ENCODE data around the gene RFTN2. TPM values are rescaled to one million over a fixed set of nuclear protein-coding genes. Genes with fewer than 3 reads are reported as not detected.
"Not testable (repeated sequence)": the region's sequence is repeated elsewhere in the genome, so short reads cannot be mapped to it uniquely, and the experiment has no call there.

Gene RFTN2
- total RNA-seq, 2 donors from 2014 or later: not detected

DNA sequence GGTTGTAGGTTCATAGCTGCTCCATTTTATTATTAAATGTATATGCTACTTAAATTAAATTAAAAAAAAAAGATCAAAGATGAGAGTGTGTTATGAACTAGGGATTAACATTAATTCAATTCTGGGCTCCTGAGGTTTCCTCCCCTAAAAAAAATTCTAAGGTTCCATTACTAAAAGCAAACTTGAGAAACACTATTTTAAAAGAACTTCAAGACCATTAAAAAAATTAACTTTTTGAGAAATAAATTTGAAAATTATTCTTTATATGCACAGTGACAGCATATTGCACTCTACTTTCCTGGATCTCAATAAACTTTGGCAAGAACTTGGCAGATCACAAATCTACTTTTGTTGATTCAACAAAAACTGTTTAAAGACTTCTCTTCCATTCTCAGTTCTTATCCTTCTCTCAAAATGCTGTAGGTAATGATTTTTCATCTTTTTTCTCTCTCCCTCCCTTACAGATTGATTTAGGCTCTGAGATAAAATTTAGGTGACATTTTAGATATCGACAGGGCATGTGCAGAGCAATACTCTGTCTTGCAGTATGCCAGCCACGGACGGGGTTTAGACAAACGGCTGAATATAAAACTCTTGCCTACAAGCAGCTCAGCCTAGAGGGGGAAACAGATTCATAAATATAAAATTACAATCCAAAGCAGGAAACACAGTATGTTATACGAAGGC is 29.2 kb upstream of the RFTN2 start:
- DNase-seq: no peak
- Mint-ChIP-seq H3K36me3 (ENCODE audit: insufficient read depth in 2 of 2) (peaks cover 7 to 8% of the 10 kb centered on the region in 2 donors), H3K27ac (peak overlapping the region; percentile 88), H3K9me3 (peaks cover 0 to 1% of the 10 kb centered on the region in 2 donors), H3K27me3 (ENCODE audit: low read depth) (peaks cover 6% of the 10 kb centered on the region), H3K4me1 (ENCODE audit: low read depth) (peaks cover 65% of the 10 kb centered on the region), H3K4me3 (peak overlapping the region; percentile 86 to 96)
- ATAC-seq (replicated peaks in 1 of 2): peak; percentile 30 to 32

DNA sequence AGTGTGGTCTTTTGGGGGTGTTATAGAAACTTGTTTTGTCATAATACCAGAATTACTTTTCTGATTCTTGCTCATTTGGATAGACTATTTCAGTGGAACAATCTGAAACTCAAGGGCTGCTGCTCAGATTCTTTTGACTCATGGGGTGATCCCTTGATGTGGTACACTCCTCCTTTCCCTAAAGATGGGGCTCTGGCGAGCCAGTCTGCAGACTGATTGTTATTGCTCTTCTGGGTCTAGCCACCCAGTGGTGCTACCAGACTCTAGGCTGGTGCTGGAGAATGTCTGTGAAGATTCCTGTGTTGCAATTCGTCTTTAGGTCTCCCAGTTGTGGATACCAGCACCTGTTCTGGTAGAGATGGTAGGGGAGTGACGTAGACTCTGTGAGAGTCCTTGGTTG is 25.6 kb upstream of the RFTN2 start:
- ATAC-seq (replicated peaks in 1 of 2) (peak; percentile 34 to 48), DNase-seq (peak; percentile 31 to 55)
- Mint-ChIP-seq H3K4me3 (peak overlapping the region; percentile 17 to 71), H3K4me1 (ENCODE audit: low read depth) (peaks cover 33% of the 10 kb centered on the region), H3K27me3 (ENCODE audit: low read depth) (peaks cover 6% of the 10 kb centered on the region), H3K27ac (peak overlapping the region; percentile 75), H3K36me3 (ENCODE audit: insufficient read depth in 2 of 2) (peaks cover 3 to 4% of the 10 kb centered on the region in 2 donors), H3K9me3 (peaks cover 0 to 1% of the 10 kb centered on the region in 2 donors)

DNA sequence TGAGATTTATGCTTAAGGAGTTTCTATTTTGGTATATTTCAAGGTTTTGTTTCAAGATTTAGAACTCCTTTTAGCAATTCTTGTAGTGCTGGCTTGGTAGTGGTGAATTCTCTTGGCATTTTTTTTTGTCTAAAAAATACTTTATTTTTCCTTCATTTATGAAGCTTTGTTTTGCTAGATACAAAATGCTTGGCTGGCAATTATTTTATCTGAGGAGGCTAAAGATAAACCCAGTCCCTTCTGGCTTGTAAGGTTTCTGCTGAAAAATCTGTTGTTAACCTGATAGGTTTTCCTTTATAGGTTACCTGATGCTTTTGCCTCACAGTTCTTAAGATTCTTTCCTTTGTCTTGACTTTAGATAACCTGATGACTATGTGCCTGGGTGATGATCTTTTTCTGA is 24.3 kb upstream of the RFTN2 start:
- peaks cover 30% of the 10 kb centered on the region for H3K4me1 Mint-ChIP-seq (ENCODE audit: low read depth)
- H3K27me3 Mint-ChIP-seq (ENCODE audit: low read depth); H3K36me3 Mint-ChIP-seq (ENCODE audit: insufficient read depth in 2 of 2); H3K4me3 Mint-ChIP-seq; H3K27ac Mint-ChIP-seq; H3K9me3 Mint-ChIP-seq; DNase-seq; ATAC-seq (replicated peaks in 1 of 2): not testable (repeated sequence)

DNA sequence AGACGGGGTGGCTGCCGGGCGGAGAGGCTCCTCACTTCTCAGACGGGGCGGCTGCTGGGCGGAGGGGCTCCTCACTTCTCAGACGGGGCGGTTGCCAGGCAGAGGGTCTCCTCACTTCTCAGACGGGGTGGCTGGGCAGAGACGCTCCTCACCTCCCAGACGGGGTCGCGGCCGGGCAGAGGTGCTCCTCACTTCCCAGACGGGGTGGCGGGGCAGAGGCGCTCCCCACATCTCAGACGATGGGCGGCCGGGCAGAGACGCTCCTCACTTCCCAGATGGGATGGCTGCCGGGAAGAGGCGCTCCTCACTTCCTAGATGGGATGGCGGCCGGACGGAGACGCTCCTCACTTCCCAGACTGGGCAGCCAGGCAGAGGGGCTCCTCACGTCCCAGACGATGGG is 21.2 kb upstream of the RFTN2 start:
- not testable (repeated sequence) for H3K27ac Mint-ChIP-seq; H3K4me3 Mint-ChIP-seq; H3K27me3 Mint-ChIP-seq (ENCODE audit: low read depth); ATAC-seq (replicated peaks in 1 of 2); H3K9me3 Mint-ChIP-seq; H3K36me3 Mint-ChIP-seq (ENCODE audit: insufficient read depth in 2 of 2); DNase-seq
- peaks cover 18% of the 10 kb centered on the region for H3K4me1 Mint-ChIP-seq (ENCODE audit: low read depth)

DNA sequence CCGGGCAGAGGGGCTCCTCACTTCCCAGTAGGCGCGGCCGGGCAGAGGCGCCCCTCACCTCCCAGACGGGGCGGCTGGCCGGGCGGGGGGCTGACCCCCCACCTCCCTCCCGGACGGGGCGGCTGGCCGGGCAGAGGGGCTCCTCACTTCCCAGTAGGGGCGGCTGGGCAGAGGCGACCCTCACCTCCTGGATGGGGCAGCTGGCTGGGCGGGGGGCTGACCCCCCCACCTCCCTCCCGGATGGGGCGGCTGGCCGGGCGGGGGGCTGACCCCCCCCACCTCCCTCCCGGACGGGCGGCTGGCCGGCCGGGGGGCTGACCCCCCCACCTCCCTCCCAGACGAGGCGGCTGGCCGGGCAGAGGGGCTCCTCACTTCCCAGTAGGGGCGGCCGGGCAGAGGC is 20.6 kb upstream of the RFTN2 start:
- H3K27me3 Mint-ChIP-seq (ENCODE audit: low read depth); ATAC-seq (replicated peaks in 1 of 2); H3K27ac Mint-ChIP-seq: not testable (repeated sequence)

DNA sequence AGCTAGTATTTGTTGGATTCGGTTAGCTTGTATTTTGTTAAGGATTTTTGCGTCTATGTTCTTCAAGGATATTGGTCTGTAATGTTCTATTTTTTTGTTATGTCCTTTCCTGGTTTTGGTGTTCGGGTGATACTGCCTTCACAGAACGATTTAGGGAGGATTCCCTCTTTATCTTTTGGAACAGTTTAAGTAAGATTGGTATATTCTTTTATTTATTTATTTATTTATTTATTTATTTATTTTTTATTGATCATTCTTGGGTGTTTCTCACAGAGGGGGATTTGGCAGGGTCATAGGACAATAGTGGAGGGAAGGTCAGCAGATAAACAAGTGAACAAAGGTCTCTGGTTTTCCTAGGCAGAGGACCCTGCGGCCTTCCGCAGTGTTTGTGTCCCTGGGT is 19.8 kb upstream of the RFTN2 start:
- DNase-seq; H3K27me3 Mint-ChIP-seq (ENCODE audit: low read depth); H3K4me3 Mint-ChIP-seq; H3K27ac Mint-ChIP-seq; H3K9me3 Mint-ChIP-seq; H3K36me3 Mint-ChIP-seq (ENCODE audit: insufficient read depth in 2 of 2); ATAC-seq (replicated peaks in 1 of 2); H3K4me1 Mint-ChIP-seq (ENCODE audit: low read depth): not testable (repeated sequence)

More for the DNA sequence above, 20.6 kb upstream of the RFTN2 start:
- H3K4me3 Mint-ChIP-seq; H3K36me3 Mint-ChIP-seq (ENCODE audit: insufficient read depth in 2 of 2); H3K9me3 Mint-ChIP-seq; DNase-seq: not testable (repeated sequence)
- peaks cover 12% of the 10 kb centered on the region for H3K4me1 Mint-ChIP-seq (ENCODE audit: low read depth)

DNA sequence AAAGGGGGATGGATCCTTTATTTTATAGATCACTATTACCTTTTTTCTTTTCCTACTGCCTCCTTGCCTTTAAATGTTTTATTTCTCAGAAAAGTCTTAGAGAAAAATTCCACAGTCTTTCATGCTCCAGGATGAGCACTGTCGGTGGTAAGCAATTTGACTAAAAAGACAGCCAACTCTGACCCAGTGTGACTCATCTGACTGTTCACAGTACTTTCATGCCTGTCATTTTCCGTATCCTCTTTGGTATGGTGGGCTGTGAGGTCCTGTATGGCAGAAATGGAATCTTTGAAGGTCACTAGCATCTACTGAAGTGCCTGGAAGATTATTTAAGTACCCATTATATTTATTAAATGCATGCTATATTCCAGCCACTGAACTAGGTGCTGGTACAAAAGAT is 2.1 kb upstream of the RFTN2 start:
- Mint-ChIP-seq H3K27me3 (ENCODE audit: low read depth) (peaks cover 5% of the 10 kb centered on the region), H3K36me3 (ENCODE audit: insufficient read depth in 2 of 2) (no peaks in the 10 kb centered on the region), H3K4me3 (no peak overlapping the region), H3K9me3 (no peaks in the 10 kb centered on the region), H3K4me1 (ENCODE audit: low read depth) (no peaks in the 10 kb centered on the region), H3K27ac (no peak overlapping the region)
- ATAC-seq (replicated peaks in 1 of 2): peak in 1 of 2 donors; percentile 34
- DNase-seq: no peak

DNA sequence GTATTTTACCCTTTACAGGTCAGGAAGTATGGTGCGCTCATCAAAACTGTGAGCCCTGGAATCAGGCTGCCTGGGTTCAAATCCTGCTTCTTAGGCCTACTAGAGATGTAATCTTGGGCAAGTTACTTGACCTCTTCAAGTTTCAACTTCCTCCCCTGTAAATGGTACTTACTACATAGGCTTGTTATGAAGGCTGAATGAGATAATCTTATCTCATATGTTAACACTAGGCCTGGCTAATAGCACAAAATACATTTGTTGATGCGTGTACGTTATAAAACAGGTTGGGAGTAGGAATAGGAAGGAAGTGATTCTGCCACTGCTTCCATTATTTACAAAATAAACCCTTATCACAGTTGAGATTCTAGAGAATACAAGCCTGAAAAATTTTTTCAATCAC is 1.7 kb upstream of the RFTN2 start:
- ATAC-seq (replicated peaks in 1 of 2) (no peak), DNase-seq (no peak)
- Mint-ChIP-seq H3K9me3 (no peaks in the 10 kb centered on the region), H3K27ac (no peak overlapping the region), H3K27me3 (ENCODE audit: low read depth) (peaks cover 7% of the 10 kb centered on the region), H3K4me3 (no peak overlapping the region), H3K36me3 (ENCODE audit: insufficient read depth in 2 of 2) (no peaks in the 10 kb centered on the region), H3K4me1 (ENCODE audit: low read depth) (no peaks in the 10 kb centered on the region)

DNA sequence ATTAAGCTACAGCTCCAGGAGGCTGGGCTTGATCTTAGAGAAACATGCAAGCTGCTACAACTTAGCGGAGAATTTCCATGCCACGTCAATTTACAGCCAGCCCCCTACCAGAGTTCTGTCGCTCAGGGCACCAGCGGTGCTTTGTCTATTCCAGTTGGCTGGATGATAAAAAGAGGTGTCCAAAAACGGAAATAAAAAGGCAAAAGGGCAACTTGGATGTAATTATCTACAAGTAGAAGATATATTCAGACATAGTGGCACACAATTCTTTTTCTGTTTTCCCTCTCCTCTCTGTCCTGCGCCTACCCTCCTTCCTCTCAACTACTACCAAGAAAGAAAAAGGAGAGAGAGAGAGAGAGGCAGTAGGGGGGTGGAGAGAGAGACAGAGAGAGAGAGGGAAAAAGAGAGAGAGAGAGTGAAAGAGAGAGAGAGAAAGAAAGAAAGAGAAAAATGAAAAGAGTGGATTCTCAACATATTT is 363 bp upstream of the RFTN2 start:
- DNase-seq (no peak), ATAC-seq (replicated peaks in 1 of 2) (no peak)
- Mint-ChIP-seq H3K27ac (no peak overlapping the region), H3K4me1 (ENCODE audit: low read depth) (no peaks in the 10 kb centered on the region), H3K4me3 (no peak overlapping the region), H3K27me3 (ENCODE audit: low read depth) (peaks cover 14% of the 10 kb centered on the region), H3K36me3 (ENCODE audit: insufficient read depth in 2 of 2) (no peaks in the 10 kb centered on the region), H3K9me3 (no peaks in the 10 kb centered on the region)

DNA sequence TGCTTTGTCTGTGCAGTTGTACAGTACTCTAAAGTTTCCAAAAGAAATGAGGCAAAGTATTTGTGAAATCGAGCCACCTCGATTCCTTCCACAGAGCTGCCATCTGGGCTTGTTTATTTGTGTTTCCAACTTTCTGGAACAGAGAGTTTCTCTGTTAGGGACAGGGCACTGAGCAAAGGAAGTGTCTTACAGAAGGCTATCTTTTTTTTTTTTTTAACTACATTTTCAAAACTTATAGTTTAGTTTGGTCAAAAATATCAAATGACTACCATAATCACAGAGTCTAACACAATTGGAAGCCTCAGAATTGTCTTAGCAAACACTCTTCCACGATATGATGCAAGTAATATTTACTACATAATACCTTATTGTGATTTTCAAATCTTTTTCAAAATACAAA is 796 bp downstream of the RFTN2 start:
- no peaks in the 10 kb centered on the region for H3K4me1 Mint-ChIP-seq (ENCODE audit: low read depth)
- H3K27me3 Mint-ChIP-seq (ENCODE audit: low read depth): peaks cover 16% of the 10 kb centered on the region
- no peak overlapping the region for H3K4me3 Mint-ChIP-seq
- ATAC-seq (replicated peaks in 1 of 2) (no peak), DNase-seq (no peak)
- no peak overlapping the region for H3K27ac Mint-ChIP-seq
- H3K36me3 Mint-ChIP-seq (ENCODE audit: insufficient read depth in 2 of 2): no peaks in the 10 kb centered on the region
- H3K9me3 Mint-ChIP-seq: no peaks in the 10 kb centered on the region

DNA sequence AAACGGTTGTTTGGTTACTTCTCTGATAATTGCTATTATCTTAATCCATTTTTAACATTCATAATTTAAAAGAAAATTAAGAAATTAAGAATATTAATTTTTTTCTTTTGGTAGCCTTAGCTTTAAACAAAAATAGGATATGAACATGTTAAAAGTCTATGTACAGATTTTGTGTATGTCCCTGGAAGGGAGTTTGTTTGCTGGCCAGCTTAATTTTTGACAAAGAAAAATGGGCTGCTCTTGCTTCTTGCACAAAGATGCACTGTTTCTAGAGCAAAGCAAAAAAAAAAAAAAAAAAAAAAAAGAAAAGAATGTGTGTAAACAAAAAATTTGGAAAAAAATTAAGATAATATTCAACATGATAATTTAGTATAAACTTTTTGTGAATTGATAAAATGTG is 1.3 kb downstream of the RFTN2 start:
- Mint-ChIP-seq H3K27ac (no peak overlapping the region), H3K4me1 (ENCODE audit: low read depth) (no peaks in the 10 kb centered on the region), H3K4me3 (no peak overlapping the region), H3K9me3 (no peaks in the 10 kb centered on the region), H3K36me3 (ENCODE audit: insufficient read depth in 2 of 2) (no peaks in the 10 kb centered on the region), H3K27me3 (ENCODE audit: low read depth) (peaks cover 16% of the 10 kb centered on the region)
- ATAC-seq (replicated peaks in 1 of 2) (no peak), DNase-seq (no peak)

DNA sequence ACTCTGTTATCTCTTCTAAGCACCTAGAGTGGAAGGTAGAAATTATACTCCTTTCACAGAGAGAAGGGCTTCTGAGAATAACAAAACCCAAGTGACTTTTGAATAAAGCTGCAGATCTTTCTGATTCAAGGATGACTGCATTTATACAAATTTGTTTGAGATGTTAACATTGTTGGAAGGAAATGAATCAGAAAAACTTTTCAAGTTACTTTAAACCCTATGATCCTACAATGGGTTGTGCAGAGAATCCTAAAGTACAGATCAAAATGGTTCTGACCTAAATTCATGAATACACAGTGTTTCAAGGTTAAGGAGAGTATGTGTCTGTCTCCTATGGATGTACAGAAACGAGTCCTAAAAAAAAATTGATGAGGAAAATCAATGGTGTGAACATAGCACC is 1.8 kb downstream of the RFTN2 start:
- ATAC-seq (replicated peaks in 1 of 2) (no peak), DNase-seq (no peak)
- no peaks in the 10 kb centered on the region for H3K36me3 Mint-ChIP-seq (ENCODE audit: insufficient read depth in 2 of 2)
- no peak overlapping the region for H3K27ac Mint-ChIP-seq
- peaks cover 0 to 2% of the 10 kb centered on the region in 2 donors for H3K9me3 Mint-ChIP-seq
- H3K27me3 Mint-ChIP-seq (ENCODE audit: low read depth): peaks cover 16% of the 10 kb centered on the region
- H3K4me3 Mint-ChIP-seq: no peak overlapping the region
- H3K4me1 Mint-ChIP-seq (ENCODE audit: low read depth): no peaks in the 10 kb centered on the region

DNA sequence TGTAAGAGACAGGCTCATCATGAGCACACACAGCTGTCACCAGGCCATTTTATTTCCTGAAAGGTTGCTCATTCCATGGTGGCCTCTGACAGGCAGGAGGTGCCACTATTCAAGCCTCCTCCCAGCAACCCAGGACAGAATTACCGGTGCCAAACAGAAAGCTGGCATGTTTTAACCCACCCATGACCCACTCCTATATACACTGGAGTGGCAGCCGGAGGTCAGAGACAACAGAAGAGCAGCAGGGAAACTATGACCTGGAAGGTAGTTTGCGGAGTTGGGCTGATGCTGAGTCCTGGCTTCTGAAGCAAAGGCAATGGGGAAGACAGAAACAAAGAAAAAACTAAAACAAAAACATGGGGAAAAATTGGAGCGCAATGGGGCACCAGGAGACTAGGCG is 2.3 kb downstream of the RFTN2 start:
- Mint-ChIP-seq H3K4me3 (no peak overlapping the region), H3K36me3 (ENCODE audit: insufficient read depth in 2 of 2) (no peaks in the 10 kb centered on the region), H3K27ac (no peak overlapping the region), H3K4me1 (ENCODE audit: low read depth) (no peaks in the 10 kb centered on the region), H3K27me3 (ENCODE audit: low read depth) (peaks cover 16% of the 10 kb centered on the region), H3K9me3 (peaks cover 0 to 2% of the 10 kb centered on the region in 2 donors)
- ATAC-seq (replicated peaks in 1 of 2): no peak
- DNase-seq: no peak

DNA sequence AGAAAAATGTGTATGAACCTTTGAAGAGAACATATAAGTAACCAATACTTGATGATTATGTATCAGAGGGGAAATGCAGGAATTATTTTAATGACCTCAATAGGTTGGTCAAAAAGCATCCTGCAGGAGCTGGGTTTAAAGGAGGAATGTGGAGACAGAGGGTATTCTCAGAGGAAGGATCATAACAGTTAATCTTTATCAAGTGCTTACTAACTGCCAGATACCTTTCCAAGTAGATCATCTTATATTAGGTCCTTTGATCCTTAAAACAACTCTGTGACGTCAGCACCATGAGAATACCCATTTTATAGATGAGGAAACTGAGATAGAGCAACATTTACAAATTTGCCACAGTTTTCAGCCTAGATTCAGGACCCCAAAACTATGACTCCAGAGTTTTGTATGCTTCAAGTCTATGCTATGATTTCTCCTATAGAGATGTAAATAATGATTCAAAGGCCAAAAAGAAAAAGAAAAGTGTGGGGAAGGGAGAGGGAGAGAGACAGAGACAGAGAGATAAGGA is 3.0 kb downstream of the RFTN2 start:
- DNase-seq (no peak), ATAC-seq (replicated peaks in 1 of 2) (no peak)
- peaks cover 0 to 4% of the 10 kb centered on the region in 2 donors for H3K9me3 Mint-ChIP-seq
- peaks cover 16% of the 10 kb centered on the region for H3K27me3 Mint-ChIP-seq (ENCODE audit: low read depth)
- H3K4me3 Mint-ChIP-seq: no peak overlapping the region
- H3K36me3 Mint-ChIP-seq (ENCODE audit: insufficient read depth in 2 of 2): peaks cover 1% of the 10 kb centered on the region in 2 donors
- no peak overlapping the region for H3K27ac Mint-ChIP-seq
- H3K4me1 Mint-ChIP-seq (ENCODE audit: low read depth): no peaks in the 10 kb centered on the region
